ENCODE measurements around the gene ONECUT2.

The ONECUT2 gene

GRCh38 chr18:57529151-57529550, 94.0 kb downstream of the ONECUT2 start:
- no peak for TF ChIP-seq TOX (CRISPR knock-in tag; IDR thresholded peaks at IDR 0.05; ENCODE audit: borderline replicate concordance)
- no peak for TF ChIP-seq TSHZ2 (CRISPR knock-in tag; IDR thresholded peaks at IDR 0.05)
- no peak for TF ChIP-seq PPARA (CRISPR knock-in tag; IDR thresholded peaks at IDR 0.05; ENCODE audit: borderline replicate concordance)
- no peak for ATAC-seq

- ATAC-seq: peak; percentile 47
- TF ChIP-seq TOX (CRISPR knock-in tag; IDR thresholded peaks at IDR 0.05; ENCODE audit: borderline replicate concordance) (no peak), ZNF8 (CRISPR knock-in tag; IDR thresholded peaks at IDR 0.05) (no peak), RARB (CRISPR knock-in tag; IDR thresholded peaks at IDR 0.05) (no peak), PATZ1 (CRISPR knock-in tag; IDR thresholded peaks at IDR 0.05; ENCODE audit: borderline replicate concordance) (no peak)
Measured at GRCh38 chr18:57533006-57533867, 98.1 kb downstream of the ONECUT2 start.

GRCh38 chr18:57533868-57534510, 98.8 kb downstream of the ONECUT2 start:
- no peak for TF ChIP-seq CSRNP3 (CRISPR knock-in tag; IDR thresholded peaks at IDR 0.05)
- no peak for TF ChIP-seq CSDC2 (CRISPR knock-in tag; IDR thresholded peaks at IDR 0.05)
- no peak for TF ChIP-seq TOX (CRISPR knock-in tag; IDR thresholded peaks at IDR 0.05; ENCODE audit: borderline replicate concordance)
- TF ChIP-seq ESRRG (CRISPR knock-in tag; IDR thresholded peaks at IDR 0.05): no peak
- TF ChIP-seq ZFP3 (CRISPR knock-in tag; IDR thresholded peaks at IDR 0.05): no peak
- ATAC-seq: no peak

GRCh38 chr18:57534511-57534909, 99.3 kb downstream of the ONECUT2 start:
- no peak for ATAC-seq
- TF ChIP-seq BACH2 (CRISPR knock-in tag; IDR thresholded peaks at IDR 0.05; ENCODE audit: borderline replicate concordance) (no peak), ZNF70 (CRISPR knock-in tag; IDR thresholded peaks at IDR 0.05) (no peak), ARNTL (CRISPR knock-in tag; IDR thresholded peaks at IDR 0.05; ENCODE audit: borderline replicate concordance, low read depth) (no peak), SNAI2 (CRISPR knock-in tag; IDR thresholded peaks at IDR 0.05) (no peak), CSRNP3 (CRISPR knock-in tag; IDR thresholded peaks at IDR 0.05) (no peak), PATZ1 (CRISPR knock-in tag; IDR thresholded peaks at IDR 0.05; ENCODE audit: borderline replicate concordance) (no peak), ZNF8 (CRISPR knock-in tag; IDR thresholded peaks at IDR 0.05) (no peak), ISL1 (CRISPR knock-in tag; IDR thresholded peaks at IDR 0.05) (no peak), ZC3H10 (CRISPR knock-in tag; IDR thresholded peaks at IDR 0.05) (no peak), TCF4 (CRISPR knock-in tag; IDR thresholded peaks at IDR 0.05; ENCODE audit: borderline replicate concordance) (no peak)
